Left ventricle myocardium inferior (tissue), 1 donor: ENCODE measurements around the gene NAIF1. TPM values are rescaled to one million over a fixed set of nuclear protein-coding genes. Genes with fewer than 3 reads are reported as not detected.

ENCODE experiments used
- DNase-seq: peaks from one replicate; pipeline ENCODE4 v3.0.0-alpha.2; 2020
- H3K27ac ChIP-seq: fragments of 200-600 bp; replicated peaks from 2 replicates; pipeline ENCODE4 v1.8.0; 2021
- H3K27me3 ChIP-seq: fragments of 200-600 bp; 2 replicates; pipeline ENCODE4 v1.8.0; 2021; ENCODE audit warnings: low read depth
- H3K36me3 ChIP-seq: fragments of 200-600 bp; 2 replicates; pipeline ENCODE4 v1.8.0; 2021
- H3K4me1 ChIP-seq: fragments of 200-600 bp; 2 replicates; pipeline ENCODE4 v1.8.0; 2021
- H3K4me3 ChIP-seq: fragments of 200-600 bp; 2 replicates; pipeline ENCODE4 v1.8.0; 2021; ENCODE audit warnings: mild to moderate bottlenecking, moderate library complexity
- H3K9me3 ChIP-seq: fragments of 200-600 bp; replicated peaks from 2 replicates; pipeline ENCODE4 v1.8.0; 2021
- intact Hi-C: fragments of 100-400 bp; cut with micrococcal nuclease; formaldehyde crosslinking; loops from one replicate; pipeline ENCODE4 v1.11.0; 2022
- total RNA-seq: library from RNA; stranded (reverse); fragmentation: NEBNext Ultra II Directional; extraction: Animal tissue kit (Norgen Biotek cat#: 25700); gene quantifications from one replicate; pipeline ENCODE4 v1.2.1, GENCODE V29; 2021
- TF ChIP-seq, protein P1 (sequence below): fragments of 200-600 bp; IDR thresholded peaks from 2 replicates; pipeline ENCODE4 v1.8.0; 2021; ENCODE audit warnings: antibody characterized with exemption, mild to moderate bottlenecking, borderline replicate concordance
- donor health status: DM: no; HTN: yes; CAD: no; lungs with severe emphysema.

Gene NAIF1
- total RNA-seq, 1 donor from 2014 or later: 7.9 TPM

- Histone ChIP-seq H3K4me1 (peaks cover 85% of the 10 kb centered on the region), H3K36me3 (peaks cover 39% of the 10 kb centered on the region), H3K9me3 (no peaks in the 10 kb centered on the region), H3K4me3 (peak overlapping the region; percentile 69), H3K27ac (peak overlapping the region; percentile 96), H3K27me3 (no peaks in the 10 kb centered on the region)
- intact Hi-C loops: no loop called here
- TF ChIP-seq, protein P1, sequence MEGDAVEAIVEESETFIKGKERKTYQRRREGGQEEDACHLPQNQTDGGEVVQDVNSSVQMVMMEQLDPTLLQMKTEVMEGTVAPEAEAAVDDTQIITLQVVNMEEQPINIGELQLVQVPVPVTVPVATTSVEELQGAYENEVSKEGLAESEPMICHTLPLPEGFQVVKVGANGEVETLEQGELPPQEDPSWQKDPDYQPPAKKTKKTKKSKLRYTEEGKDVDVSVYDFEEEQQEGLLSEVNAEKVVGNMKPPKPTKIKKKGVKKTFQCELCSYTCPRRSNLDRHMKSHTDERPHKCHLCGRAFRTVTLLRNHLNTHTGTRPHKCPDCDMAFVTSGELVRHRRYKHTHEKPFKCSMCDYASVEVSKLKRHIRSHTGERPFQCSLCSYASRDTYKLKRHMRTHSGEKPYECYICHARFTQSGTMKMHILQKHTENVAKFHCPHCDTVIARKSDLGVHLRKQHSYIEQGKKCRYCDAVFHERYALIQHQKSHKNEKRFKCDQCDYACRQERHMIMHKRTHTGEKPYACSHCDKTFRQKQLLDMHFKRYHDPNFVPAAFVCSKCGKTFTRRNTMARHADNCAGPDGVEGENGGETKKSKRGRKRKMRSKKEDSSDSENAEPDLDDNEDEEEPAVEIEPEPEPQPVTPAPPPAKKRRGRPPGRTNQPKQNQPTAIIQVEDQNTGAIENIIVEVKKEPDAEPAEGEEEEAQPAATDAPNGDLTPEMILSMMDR: no peak
- no peak for DNase-seq
Measured at GRCh38 chr9:128099932-128100491, 32.9 kb upstream of the NAIF1 start.

DNA sequence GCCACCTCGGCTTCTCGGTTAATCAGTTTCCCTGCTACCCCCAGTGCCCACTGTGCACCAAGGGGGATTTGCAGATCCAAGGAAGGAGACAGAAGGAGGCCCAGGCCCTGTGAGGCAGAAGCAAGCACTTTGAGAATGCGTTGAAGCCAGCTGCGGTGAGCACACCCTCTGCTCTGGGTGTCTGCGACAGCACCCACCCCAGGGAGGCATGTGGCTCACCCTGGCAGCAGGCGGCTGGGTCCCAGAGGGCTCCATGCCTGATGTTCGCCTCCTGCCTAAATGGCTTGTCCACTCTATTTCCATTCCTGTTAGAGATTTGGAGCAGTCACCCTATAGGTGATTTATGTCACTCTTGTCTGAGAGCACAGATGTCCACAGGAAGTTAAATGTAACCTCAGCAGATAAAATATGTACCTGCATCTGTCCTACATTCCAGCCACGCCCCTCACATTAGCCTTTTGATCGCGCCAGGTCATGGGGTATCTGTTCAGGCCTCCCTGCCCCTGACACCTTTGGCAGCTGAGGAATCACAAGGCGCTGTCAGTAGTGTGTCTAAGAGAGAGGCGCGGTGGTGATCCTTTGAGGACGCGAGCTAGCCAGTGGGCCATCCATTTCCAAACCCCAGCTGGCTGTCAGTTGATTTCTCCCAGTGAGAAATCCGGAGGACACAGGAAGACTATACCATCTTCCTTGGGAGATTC is 32.3 kb upstream of the NAIF1 start:
- TF ChIP-seq, protein P1: no peak
- H3K27ac ChIP-seq: peak overlapping the region; percentile 96
- H3K36me3 ChIP-seq: peaks cover 35% of the 10 kb centered on the region
- intact Hi-C loops: no loop called here
- H3K4me3 ChIP-seq: peak overlapping the region; percentile 69
- H3K4me1 ChIP-seq: peaks cover 92% of the 10 kb centered on the region
- DNase-seq: no peak
- no peaks in the 10 kb centered on the region for H3K27me3 ChIP-seq
- no peaks in the 10 kb centered on the region for H3K9me3 ChIP-seq

- peaks cover 27% of the 10 kb centered on the region for H3K36me3 ChIP-seq
- peaks cover 100% of the 10 kb centered on the region for H3K4me1 ChIP-seq
- no peaks in the 10 kb centered on the region for H3K27me3 ChIP-seq
- no peaks in the 10 kb centered on the region for H3K9me3 ChIP-seq
- TF ChIP-seq, protein P1: no peak
- peak overlapping the region; percentile 96 for H3K27ac ChIP-seq
- intact Hi-C loops: no loop called here
- H3K4me3 ChIP-seq: peak overlapping the region; percentile 69
- DNase-seq: peak; percentile 90
Measured at GRCh38 chr9:128098297-128099230, 31.4 kb upstream of the NAIF1 start.

- TF ChIP-seq, protein P1: no peak
- H3K36me3 ChIP-seq: peaks cover 18% of the 10 kb centered on the region
- intact Hi-C loops: no loop called here
- H3K4me3 ChIP-seq: peak overlapping the region; percentile 69
- no peak for DNase-seq
- H3K27me3 ChIP-seq: no peaks in the 10 kb centered on the region
- peaks cover 100% of the 10 kb centered on the region for H3K4me1 ChIP-seq
- no peaks in the 10 kb centered on the region for H3K9me3 ChIP-seq
- peak overlapping the region; percentile 96 for H3K27ac ChIP-seq
Measured at GRCh38 chr9:128097543-128098296, 30.6 kb upstream of the NAIF1 start.
